TTC549 (cell line): ENCODE measurements around the gene TMEM217.
"Not testable (repeated sequence)": the region's sequence is repeated elsewhere in the genome, so short reads cannot be mapped to it uniquely, and the experiment has no call there.

Source experiments
- FAIRE-seq: peaks from 2 replicates; lab custom pipeline; 2012; peaks lifted over from hg19 to GRCh38; lab: Jason Lieb, UNC

TMEM217 gene

DNA sequence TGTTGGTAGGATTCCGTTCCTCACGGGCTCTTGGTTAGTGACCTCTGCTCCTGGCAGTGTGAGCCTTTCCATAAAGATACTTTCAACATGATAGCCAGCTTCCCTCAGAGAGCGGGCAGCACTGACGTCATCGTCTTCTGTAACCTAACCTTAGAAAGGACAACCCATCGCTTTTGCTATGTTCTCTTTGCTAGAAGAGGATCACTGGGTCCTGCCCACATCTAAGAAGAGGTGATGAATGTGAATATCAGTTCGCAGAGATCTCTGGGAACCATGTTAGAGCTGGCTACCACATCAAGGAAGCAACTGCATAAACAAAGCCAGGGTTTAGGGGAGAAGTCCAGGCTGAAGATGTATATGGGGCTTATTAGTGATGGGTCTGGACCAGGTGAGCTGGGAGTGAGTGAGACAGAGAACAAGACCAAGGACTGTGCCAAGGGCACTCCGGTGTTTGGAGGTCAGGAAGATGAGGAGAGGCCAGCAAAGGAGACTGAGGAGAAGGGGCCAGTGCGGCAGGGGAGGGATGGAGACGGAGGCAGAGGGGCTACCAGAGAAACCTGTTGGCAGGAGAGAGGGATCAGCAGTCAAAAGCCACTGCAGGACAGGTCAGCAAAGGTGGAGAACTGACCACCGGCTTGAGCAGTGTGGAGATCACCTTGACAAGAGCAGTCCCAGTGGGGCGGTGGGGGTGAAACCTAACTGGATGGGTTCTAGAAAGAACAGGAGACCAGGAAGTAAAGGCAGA is 48.3 kb downstream of the TMEM217 start:
- FAIRE-seq: no peak

DNA sequence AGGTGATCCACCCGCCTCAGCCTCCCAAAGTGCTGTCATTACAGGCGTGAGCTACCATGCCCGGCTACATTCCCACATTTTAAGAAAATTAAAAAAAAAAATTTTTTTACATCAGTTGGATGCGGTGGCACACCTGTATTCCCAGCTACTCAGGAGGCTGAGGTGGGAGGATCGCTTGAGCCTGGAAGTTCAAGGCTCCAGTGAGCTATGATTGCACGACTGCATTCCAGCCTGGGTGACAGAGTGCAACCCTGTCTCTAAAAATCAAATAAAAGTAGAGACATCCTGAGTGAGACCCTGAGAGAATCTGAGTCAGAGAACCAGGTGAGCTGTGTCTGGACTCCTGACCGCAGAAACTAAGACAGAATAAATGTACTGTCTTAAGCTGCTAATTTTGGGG is 49.2 kb downstream of the TMEM217 start:
- no peak for FAIRE-seq

DNA sequence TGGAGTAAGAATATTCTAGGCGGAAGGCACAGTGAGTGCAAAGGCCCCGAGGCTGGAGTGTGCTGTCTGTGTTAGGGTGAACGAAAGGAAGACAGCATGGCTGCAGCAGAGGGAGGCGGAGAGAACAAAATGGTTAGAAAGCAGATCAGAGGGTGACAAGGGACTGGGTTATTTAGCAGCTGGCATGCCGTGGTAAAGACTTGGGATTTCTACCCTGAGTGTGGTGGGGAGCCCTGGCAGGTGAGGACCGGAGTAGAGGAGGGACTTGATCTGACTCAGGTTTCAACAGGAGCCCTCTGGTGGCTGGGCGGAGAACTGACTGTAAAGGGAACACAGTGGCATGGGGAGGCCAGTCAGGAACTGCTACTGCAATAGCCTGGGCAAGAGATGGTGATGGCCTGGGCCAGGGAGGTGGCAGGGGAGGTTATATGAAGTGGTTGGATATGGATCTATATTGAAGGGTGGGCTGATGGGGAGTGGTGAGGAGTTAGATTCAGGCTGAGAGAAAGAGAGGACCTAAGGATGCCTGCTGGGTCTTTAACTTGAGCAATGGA is 50.0 kb downstream of the TMEM217 start:
- no peak for FAIRE-seq

DNA sequence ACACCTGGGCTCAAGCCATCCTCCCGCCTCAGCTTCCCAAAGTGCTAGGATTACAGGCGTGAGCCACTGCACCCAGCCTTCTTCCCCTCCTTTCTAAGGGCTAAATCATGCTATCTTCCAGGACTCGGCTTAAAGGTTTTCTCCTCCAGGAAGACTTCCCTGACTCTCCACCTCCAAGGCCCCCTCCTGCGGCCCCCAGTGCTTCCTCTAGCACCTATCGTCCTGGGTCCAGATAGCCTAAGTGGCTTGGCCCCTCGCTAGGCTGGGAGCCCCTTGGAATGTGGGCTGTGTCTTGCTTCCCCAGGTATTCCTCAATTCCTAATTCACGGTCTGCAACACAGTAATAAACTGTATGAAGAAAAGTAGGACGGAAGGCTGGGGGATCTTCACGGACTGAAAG is 51.3 kb downstream of the TMEM217 start:
- no peak for FAIRE-seq

DNA sequence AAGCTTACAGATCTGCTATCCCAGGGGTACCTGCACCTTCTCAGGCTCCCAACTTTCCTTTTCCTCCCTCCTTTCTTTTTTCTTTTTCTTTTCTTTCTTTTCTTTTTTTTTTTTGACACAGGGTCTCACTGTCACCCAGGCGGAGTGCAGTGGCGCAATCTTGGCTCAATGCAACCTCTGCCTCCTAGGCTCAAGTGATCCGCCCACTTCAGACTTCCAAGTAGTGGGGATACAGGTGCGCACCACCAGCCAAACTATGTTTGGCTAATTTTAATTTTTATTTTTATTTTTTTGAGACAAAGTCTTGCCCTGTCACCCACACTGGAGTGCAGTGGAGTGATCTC is 52.0 kb downstream of the TMEM217 start:
- no peak for FAIRE-seq

DNA sequence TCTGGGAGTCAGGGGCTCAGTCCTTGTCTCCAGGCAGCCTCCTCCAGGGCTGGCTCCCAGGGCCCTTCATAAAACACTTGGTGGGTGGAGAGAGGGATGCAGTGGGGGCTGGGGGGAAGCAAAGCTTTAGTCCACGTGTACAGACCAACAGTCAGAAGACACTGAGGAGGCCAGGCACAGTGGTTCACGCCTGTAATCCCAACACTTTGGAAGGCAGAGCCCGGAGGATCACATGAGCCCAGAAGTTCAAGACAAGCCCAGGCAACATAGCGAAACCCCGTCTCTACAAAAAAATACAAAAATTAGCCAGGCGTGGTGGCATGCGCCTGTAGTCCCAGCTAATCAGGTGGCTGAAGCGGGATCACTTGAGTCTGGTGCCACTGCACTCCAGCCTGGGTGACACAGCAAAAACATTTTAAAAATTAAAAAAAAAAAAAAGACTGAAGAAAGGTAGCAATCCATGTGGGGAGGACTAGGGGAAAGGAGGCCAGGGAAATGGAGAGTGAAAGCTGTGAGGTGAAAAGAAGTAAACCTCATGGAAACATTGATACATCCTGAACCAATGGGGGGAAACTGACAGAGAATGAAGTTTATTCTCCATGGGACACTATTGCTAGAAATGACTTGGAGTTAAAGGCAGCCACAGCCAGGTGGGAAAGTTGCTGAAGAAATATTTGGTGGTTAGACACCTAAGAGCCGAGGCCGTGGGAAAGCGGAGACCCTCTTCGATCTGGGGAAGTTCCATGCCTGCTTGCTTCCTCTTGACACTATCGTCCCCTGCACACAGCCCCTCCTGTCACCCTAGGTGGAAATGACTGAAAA is 52.6 kb downstream of the TMEM217 start:
- FAIRE-seq: no peak

DNA sequence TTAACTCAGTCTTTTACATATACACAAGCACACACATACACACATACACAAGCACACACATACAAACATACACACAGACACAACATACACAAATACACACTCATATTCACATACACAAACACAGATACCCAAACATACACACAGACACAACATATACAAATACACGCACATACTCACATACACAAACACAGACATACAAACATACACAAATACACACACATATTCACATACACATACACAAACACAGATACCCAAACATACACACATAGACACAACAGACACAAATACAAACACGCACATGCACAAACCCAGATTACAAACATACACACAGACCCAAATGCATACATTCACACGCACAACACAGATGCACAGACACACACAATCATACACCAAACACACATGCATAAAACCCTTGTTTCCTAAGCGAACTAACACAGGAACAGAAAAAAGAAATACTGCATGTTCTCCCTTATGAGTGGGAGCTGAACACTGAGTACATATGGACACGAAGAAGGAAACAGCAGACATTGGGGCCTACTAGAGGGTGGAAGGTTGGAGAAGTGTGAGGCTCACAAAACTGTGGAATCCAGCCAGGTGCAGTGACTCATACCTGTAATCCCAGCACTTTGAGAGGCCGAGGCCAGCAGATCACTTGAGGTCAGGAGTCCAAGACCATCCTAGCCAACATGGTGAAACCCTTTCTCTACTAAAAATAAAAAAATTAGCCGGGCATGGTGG is 53.8 kb downstream of the TMEM217 start:
- FAIRE-seq: no peak

DNA sequence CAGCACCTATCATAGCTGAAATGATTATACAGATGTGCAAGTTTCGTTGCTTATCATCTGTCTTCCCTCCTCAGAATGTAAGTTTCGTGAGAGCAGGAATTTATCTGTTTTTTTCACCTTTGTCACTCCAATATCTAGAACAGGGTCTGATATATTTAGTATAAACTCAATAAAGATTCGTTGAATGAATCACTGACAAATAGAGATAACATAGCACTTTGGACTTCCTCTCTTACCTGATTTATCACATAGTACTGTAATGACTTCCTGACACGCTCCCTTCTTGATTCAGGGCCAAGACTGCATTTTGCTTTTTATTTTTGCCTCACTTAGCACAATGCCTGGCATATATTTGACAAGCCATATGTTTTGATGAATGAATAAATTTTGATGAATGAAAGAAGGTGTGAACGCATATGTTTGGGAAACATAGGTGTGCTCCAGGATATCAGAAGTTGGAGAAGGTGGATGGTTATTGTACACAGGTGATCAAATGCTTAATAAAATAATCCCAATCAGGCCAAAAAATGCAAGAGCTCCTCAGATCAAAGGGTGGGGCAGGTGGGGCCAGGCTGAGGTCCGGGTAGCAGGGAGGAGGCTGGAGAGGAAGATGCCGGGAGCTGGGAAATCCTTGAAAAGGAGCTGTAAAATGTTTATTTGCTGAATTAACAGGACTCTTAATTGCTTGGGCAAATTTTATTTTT is 55.0 kb downstream of the TMEM217 start:
- no peak for FAIRE-seq

DNA sequence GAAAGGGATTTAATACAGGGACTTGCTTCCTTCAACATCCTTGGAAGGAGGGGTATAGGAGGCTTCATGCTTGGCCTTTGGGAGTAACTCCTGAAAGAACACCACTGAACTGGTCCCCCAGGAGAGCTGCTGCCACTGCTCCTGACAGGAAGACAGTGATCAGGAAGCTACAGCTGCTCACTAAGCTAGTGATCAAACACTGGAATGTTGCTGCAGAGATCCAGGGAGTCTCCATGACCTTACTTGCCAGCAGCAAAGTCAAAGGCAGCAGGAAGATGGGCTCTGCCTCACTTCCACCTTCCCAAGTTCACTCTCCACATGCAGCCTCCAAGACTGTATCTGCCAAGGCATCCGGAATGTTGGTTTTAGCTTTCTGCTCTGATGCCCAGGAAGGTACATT is 56.2 kb downstream of the TMEM217 start:
- no peak for FAIRE-seq

DNA sequence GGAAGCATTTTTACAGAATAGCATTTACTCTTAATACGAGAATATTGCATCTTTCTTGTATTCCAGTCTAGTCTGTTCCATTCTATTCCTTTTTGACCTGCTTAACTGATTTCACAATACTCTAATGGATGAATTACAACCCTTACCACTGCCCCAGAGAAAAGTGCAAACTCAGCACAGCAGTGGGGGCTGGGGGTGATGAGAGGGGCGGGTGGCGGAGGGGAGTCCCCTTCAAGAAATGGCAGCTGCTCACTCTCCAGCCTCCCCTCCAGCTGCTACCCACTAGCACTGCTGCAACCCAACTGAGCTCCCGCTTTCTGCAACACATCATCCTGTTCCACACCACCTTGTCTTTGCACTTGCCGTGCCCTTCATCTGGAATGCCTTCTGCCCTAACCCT is 57.9 kb downstream of the TMEM217 start:
- no peak for FAIRE-seq

DNA sequence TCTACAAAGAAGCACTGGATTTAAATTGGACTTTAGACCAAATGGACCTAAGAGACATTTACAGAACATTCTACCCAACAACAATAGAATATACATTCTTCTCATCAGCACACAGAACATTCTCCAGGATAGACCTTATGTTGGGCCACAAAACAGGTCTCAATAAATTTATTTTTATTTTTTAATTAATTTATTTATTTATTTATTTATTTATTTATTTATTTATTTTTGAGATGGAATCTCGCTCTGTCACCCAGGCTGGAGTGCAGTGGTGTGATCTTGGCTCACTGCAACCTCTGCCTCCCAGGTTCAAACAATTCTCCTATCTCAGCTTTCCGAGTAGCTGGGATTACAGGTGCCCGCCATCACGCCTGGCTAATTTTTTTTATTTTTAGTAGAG is 61.5 kb downstream of the TMEM217 start:
- not testable (repeated sequence) for FAIRE-seq

DNA sequence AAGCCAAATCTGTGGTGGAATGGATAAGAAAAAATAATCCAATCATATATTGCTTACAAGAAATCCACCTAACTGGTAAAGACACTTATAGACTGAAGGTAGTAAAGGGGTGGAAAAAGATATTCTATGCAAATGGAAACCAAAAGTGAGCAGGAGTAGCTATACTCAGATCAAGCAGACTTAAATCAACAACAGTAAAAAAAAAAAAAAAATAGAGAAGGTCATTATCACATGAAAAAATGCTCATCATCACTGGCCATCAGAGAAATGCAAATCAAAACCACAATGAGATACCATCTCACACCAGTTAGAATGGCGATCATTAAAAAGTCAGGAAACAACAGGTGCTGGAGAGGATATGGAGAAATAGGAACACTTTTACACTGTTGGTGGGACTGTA is 63.1 kb downstream of the TMEM217 start:
- FAIRE-seq: not testable (repeated sequence)

DNA sequence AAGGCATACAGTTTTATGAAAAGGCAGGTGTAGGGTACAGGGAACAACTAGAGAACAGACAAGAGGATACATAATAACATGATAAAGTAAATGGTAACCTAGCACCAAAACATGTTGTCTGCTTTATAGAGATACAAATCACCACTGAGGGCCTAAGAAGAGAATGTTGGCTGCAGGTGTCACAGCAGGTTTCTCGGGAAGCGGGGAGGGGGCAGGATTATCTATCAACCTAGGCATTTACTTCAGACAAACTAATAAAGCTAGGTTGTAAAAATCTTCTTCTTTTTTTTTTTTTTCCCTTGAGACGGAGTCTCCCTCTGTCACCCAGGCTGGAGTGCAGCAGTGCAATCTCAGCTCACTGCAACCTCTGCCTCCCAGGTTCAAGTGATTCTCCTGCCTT is 65.3 kb downstream of the TMEM217 start:
- FAIRE-seq: no peak

DNA sequence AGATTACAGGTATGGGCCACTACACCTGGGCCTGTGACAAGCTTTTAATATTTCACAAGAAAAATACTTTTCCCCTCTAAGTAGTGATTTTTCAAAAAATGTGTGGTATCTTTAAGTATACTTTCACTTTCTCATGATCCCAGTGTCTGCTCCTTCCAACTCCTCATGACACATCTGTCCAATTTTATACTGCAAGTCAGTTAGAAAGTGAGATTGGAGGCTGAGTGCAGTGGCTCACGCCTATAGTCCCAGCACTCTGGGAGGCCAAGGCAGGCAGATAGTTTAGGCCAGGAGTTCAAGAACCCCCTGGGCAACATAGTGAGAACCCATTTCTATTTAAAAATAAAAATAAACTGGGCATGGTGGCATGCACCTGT is 67.8 kb downstream of the TMEM217 start:
- FAIRE-seq: no peak

DNA sequence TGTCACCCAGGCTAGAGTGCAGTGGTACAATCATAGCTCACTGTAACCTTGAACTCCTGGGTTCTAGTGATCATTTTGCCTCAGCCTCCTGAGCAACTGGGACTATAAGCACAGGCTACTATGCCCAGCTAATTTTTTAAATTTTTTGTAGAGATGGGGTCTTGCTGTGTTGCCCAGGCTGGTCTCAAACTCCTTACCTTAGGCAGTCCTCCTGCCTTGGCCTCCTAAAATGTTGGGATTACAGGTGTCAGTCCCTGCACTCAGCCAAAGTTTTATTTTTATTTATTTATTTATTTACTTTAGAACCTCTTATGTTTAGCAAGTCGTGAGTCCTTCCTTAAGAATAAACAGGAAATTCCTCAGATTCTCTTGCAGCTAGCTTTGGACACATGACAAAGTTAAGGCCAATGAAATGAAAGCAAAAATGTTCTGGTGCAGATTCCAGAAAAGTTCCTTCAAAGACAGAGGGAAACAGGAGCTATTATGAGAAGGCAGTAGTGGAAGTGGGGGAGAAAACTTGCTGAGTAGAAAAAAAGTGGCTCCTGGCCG is 68.9 kb downstream of the TMEM217 start:
- no peak for FAIRE-seq

DNA sequence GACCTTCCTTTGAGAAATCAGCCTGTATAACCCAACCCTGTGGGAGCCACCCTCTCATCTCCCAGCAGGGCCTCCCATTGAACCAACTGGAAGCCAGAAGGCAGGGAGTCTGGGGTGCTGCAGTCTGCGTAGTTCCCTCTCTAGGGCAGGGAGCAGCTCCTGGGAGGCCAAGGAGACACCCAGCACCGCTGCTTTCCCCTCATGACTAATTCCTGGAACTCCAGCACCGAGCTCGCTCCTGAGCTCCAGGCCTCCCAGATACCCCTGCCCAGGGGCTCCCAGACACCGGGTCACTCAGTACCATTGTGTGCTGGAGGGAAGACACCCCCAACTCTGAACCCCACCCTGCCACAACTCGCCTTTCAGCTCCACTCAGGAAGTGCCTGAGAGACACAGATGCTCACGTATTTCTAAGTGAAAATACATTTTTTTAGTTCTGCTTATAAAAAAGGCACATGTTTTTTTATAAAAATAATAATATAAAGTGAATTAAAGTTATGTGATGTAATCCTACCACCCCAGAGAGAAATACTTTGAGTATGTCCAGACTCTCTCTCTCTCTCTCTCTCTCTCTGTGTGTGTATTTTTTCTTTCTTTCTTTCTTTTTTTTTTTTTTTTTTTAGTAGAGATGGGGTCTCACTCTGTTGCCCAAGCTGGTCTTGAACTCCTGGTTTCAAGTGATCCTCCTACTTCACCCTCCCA is 70.5 kb downstream of the TMEM217 start:
- no peak for FAIRE-seq

DNA sequence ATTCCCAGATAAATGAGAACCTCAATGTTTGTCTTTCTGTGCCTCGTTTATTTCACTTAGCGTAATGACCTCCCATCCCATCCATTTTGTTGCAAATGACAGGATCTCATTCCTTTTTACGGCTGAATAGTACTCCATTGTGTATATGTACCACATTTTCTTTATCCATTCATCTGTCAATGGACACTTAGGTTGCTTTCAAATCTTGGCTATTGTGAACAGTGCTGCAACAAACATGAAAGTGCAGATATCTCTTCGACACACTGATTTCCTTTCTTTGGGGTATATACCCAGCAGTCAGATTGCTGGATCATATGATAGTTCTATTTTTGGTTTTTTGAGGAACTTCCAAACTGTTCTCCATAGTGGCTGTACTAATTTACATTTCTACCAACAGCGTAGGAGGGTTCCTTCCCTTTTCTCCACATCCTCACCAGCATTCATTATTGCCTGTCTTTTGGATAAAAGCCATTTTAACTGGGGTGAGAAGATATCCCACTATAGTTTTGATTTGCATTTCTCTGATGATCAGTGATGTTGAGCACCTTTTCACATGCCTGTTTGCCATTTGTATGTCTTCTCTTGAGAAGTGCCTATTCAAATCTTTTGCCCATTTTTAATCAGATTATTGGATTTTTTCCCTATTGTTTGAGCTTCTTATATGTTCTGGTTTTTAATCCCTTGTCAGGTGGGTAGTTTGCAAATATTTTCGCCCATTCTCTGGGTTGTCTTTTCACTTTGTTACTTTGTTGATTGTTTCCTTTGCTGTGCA is 71.8 kb downstream of the TMEM217 start:
- not testable (repeated sequence) for FAIRE-seq

DNA sequence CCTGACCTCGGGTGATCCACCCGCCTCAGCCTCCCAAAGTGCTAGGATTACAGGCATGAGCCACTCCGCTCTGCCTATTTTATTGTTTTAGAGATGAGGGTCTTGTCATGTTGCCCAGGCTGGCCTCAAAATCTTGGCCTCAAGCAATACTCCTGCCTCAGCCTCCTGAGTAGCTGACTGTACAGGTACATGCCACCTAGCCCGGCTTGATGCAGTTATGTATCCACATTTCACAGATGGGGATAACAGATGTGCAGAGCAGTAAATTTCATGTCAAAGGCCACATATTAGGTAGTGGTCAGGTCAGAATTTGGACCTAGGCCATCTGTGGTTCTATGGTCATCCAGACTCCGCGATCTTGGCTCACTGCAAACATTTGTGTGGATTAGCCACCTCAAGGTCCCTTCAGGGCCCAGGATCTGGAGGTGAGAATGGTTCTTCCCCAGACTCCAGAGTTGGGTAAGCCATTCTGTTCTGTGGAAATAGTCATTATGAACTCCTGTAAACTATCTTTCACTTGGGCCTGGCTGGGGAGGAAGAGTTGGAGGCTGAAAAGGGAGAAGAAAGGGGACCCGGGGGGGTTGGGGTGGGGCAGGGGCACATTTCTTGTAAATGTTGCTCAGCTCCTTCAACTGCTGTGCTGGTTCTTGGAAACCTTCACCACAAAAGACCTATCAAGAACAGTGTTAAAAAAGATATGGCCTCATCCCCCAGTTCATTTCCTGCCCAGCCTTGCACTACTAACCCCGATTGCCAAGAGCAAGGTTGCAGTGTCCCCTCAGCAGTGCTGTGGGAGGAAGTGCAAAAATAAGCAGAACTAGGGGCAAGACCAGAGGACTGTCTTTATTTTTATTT is 75.0 kb downstream of the TMEM217 start:
- no peak for FAIRE-seq

DNA sequence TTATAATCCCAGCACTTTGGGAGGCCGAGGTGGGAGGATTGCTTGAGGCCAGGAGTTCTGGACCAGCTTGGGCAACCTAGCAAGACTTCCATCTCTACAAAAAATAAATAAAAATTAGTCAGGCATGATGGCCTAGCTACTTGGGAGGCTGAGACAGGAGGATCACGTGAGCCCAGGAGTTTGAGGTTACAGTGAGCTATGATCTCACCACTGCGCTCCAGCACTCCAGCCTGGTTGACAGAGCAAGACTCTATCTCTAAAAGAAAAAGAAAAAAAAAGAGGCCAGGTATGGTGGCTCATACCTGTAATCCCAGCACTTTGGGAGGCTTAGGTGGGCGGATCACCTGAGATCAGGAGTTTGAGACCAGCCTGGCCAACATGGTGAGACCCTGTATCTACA is 77.3 kb downstream of the TMEM217 start:
- FAIRE-seq: not testable (repeated sequence)

DNA sequence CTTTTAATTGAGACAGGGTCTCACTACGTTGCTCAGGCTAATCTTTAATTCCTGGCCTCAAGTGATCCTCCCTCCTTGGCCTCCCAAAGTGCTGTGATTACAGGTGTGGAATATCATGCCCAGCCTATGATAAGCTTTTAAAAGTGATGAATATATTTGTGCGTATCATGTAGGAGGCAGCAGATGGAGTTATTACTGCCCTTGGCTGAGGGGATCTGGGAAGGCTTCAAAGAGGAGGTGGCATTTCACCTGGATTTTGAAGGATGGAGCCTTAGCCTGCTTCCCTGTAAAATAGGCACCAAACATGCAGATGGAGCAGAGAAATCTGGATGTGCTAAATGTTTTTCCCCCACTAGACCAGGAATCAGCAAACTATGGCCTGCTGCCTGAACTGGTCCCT is 77.9 kb downstream of the TMEM217 start:
- FAIRE-seq: no peak
